Esophagus muscularis mucosa (tissue), 3 donors: ENCODE results near the gene PFKFB1.

Experiments
- POLR2A ChIP-seq: fragments of 450-650 bp; IDR thresholded peaks from one replicate; pipeline ENCODE4 v1.6.1; 2017; ENCODE audit warnings: antibody characterized with exemption, moderate library complexity, mild to moderate bottlenecking, low read depth
- TF ChIP-seq, protein P1 (sequence below), 3 experiments: fragments of 200-600 bp in 2 of 3; fragments of 450-650 bp in 1 of 3; sonication (generic) in 2 of 3; IDR thresholded peaks; one replicate each; pipeline ENCODE4 v1.5.1; 2017 to 2019; ENCODE audit warnings: antibody characterized with exemption in 3 of 3, mild to moderate bottlenecking in 2 of 3, moderate library complexity in 1 of 3

GRCh38 chrX:55011294-55011693 is 17.3 kb upstream of the PFKFB1 start:
- TF ChIP-seq, protein P1, sequence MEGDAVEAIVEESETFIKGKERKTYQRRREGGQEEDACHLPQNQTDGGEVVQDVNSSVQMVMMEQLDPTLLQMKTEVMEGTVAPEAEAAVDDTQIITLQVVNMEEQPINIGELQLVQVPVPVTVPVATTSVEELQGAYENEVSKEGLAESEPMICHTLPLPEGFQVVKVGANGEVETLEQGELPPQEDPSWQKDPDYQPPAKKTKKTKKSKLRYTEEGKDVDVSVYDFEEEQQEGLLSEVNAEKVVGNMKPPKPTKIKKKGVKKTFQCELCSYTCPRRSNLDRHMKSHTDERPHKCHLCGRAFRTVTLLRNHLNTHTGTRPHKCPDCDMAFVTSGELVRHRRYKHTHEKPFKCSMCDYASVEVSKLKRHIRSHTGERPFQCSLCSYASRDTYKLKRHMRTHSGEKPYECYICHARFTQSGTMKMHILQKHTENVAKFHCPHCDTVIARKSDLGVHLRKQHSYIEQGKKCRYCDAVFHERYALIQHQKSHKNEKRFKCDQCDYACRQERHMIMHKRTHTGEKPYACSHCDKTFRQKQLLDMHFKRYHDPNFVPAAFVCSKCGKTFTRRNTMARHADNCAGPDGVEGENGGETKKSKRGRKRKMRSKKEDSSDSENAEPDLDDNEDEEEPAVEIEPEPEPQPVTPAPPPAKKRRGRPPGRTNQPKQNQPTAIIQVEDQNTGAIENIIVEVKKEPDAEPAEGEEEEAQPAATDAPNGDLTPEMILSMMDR (IDR thresholded peaks at IDR 0.05): no peak
- TF ChIP-seq POLR2A: no peak
